ENCODE results near the gene SNX9.

The SNX9 gene

GRCh38 chr6:157884756-157885155 is 61.7 kb downstream of the SNX9 start:
- H3K27me3 ChIP-seq (ENCODE audit: insufficient read depth, low read length) = no peaks in the 10 kb centered on the region
- no peaks in the 10 kb centered on the region for H3K79me1 ChIP-seq (ENCODE audit: low read length)
- WGBS (ENCODE audit: extremely low coverage, insufficient coverage, insufficient read length) = no CpG with 5 or more reads among the region's 2 CpGs
- H2BK12ac ChIP-seq (ENCODE audit: low read length) = no peak overlapping the region
- H3K4me3 ChIP-seq (ENCODE audit: low read depth, low read length) = no peak overlapping the region
- no peak overlapping the region for H4K12ac ChIP-seq (ENCODE audit: low read depth, low read length)
- no peak overlapping the region for H2AK5ac ChIP-seq (ENCODE audit: low read length)
- H4K8ac ChIP-seq (ENCODE audit: low read depth, low read length) = no peak overlapping the region
- no peaks in the 10 kb centered on the region for H3K9me3 ChIP-seq (ENCODE audit: insufficient read depth, low read depth, low read length)
- no peak for DNase-seq
- H3K14ac ChIP-seq (ENCODE audit: low read length) = no peak overlapping the region
- H2BK120ac ChIP-seq (ENCODE audit: insufficient read depth, low read length, poor library complexity) = no peak overlapping the region
- H2BK5ac ChIP-seq (ENCODE audit: low read depth, low read length, poor library complexity) = no peak overlapping the region
- no peak overlapping the region for H3K4ac ChIP-seq (ENCODE audit: low read depth, low read length)
- peaks cover 0 to 2% of the 10 kb centered on the region in 2 experiments for H3K4me1 ChIP-seq (ENCODE audit: control insufficient read depth in 1 of 2, insufficient read depth in 2 of 2, low read length in 2 of 2)
- no peak overlapping the region for H3K4me2 ChIP-seq (ENCODE audit: low read length)
- H3K9ac ChIP-seq (ENCODE audit: low read length) = no peak overlapping the region
- no peak overlapping the region for H3K27ac ChIP-seq (ENCODE audit: low read depth, low read length)
- H3K79me2 ChIP-seq (ENCODE audit: control insufficient read depth, insufficient read depth, low read length, poor library complexity) = no peaks in the 10 kb centered on the region
- no peak overlapping the region for H3K23ac ChIP-seq (ENCODE audit: low read length)
- no peak overlapping the region for H4K91ac ChIP-seq (ENCODE audit: low read depth, low read length)
- peaks cover 9 to 16% of the 10 kb centered on the region in 2 experiments for H3K36me3 ChIP-seq (ENCODE audit: control insufficient read depth in 1 of 2, insufficient read depth in 2 of 2, low read length in 2 of 2)
- no peak overlapping the region for H3K18ac ChIP-seq (ENCODE audit: low read length)
- no peak overlapping the region for H2AFZ ChIP-seq (ENCODE audit: insufficient read depth, low read length, poor library complexity)

DNA sequence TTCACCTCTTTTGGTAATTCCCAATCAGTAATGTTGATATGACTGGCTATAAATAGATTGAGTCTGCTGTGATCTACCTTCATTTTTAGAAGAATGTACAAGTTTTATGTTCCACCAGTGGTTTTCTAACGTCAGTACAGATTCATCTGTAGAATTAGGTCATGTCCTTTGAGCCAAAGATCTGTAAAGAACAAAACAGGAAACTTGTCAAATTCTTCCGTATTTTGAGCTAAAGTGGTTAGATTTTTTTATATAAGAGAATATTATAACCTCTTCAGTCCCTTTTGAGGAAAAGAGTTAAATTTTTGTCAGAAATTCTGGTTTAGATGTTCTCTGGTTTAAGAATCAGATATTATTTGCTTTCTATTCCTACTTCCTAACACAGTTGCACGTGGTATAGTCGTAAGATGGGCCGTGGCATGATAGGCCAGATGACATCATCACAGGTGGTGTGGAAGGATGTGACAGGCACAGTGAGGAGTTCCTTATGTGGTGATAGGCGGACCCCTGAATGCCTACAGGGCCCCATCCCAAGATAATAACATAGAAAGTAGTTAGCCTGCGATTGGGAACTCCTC is 62.3 kb downstream of the SNX9 start:
- no CpG with 5 or more reads among the region's 7 CpGs for WGBS (ENCODE audit: extremely low coverage, insufficient coverage, insufficient read length)
- H4K12ac ChIP-seq (ENCODE audit: low read depth, low read length) = no peak overlapping the region
- H2BK5ac ChIP-seq (ENCODE audit: low read depth, low read length, poor library complexity) = no peak overlapping the region
- no peak overlapping the region for H3K4ac ChIP-seq (ENCODE audit: low read depth, low read length)
- H3K14ac ChIP-seq (ENCODE audit: low read length) = no peak overlapping the region
- H3K4me2 ChIP-seq (ENCODE audit: low read length) = no peak overlapping the region
- H3K27me3 ChIP-seq (ENCODE audit: insufficient read depth, low read length) = no peaks in the 10 kb centered on the region
- no peak overlapping the region for H4K8ac ChIP-seq (ENCODE audit: low read depth, low read length)
- no peak overlapping the region for H3K18ac ChIP-seq (ENCODE audit: low read length)
- peak overlapping the region; percentile 50 for H3K23ac ChIP-seq (ENCODE audit: low read length)
- no peak overlapping the region for H2AK5ac ChIP-seq (ENCODE audit: low read length)
- H2BK120ac ChIP-seq (ENCODE audit: insufficient read depth, low read length, poor library complexity) = no peak overlapping the region
- H3K27ac ChIP-seq (ENCODE audit: low read depth, low read length) = no peak overlapping the region
- no peak overlapping the region for H2AFZ ChIP-seq (ENCODE audit: insufficient read depth, low read length, poor library complexity)
- no peak overlapping the region for H3K9ac ChIP-seq (ENCODE audit: low read length)
- no peaks in the 10 kb centered on the region for H3K4me1 ChIP-seq (ENCODE audit: control insufficient read depth in 1 of 2, insufficient read depth in 2 of 2, low read length in 2 of 2)
- H2BK12ac ChIP-seq (ENCODE audit: low read length) = no peak overlapping the region
- H3K79me2 ChIP-seq (ENCODE audit: control insufficient read depth, insufficient read depth, low read length, poor library complexity) = no peaks in the 10 kb centered on the region
- H3K9me3 ChIP-seq (ENCODE audit: insufficient read depth, low read depth, low read length) = no peaks in the 10 kb centered on the region
- H3K4me3 ChIP-seq (ENCODE audit: low read depth, low read length) = no peak overlapping the region
- no peak for DNase-seq
- no peak overlapping the region for H4K91ac ChIP-seq (ENCODE audit: low read depth, low read length)
- H3K79me1 ChIP-seq (ENCODE audit: low read length) = no peaks in the 10 kb centered on the region
- H3K36me3 ChIP-seq (ENCODE audit: control insufficient read depth in 1 of 2, insufficient read depth in 2 of 2, low read length in 2 of 2) = peaks cover 9 to 16% of the 10 kb centered on the region in 2 experiments

DNA sequence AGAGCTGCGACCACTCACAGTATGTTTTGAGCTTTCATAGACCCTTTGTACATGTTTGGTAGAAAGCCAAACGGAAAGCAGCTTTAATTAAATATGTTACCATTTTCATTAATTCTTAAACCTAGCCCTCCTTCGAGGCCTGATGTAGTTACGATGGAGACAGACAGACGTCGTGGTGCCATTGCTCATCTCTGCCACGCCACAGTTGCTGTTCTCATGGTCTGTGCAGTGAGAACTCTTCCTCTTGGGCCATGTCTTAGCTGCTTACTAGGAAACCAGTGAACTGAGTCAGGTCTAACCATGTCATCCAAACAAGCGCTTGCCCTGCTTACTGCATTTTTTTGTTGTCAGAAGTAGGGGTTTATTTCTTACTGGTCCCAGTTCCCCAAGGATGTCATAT is 62.8 kb downstream of the SNX9 start:
- no peaks in the 10 kb centered on the region for H3K27me3 ChIP-seq (ENCODE audit: insufficient read depth, low read length)
- no peak overlapping the region for H2BK5ac ChIP-seq (ENCODE audit: low read depth, low read length, poor library complexity)
- H3K36me3 ChIP-seq (ENCODE audit: control insufficient read depth in 1 of 2, insufficient read depth in 2 of 2, low read length in 2 of 2) = peaks cover 9 to 16% of the 10 kb centered on the region in 2 experiments
- H2AK5ac ChIP-seq (ENCODE audit: low read length) = no peak overlapping the region
- H4K91ac ChIP-seq (ENCODE audit: low read depth, low read length) = no peak overlapping the region
- no peak overlapping the region for H3K18ac ChIP-seq (ENCODE audit: low read length)
- no peak overlapping the region for H2AFZ ChIP-seq (ENCODE audit: insufficient read depth, low read length, poor library complexity)
- H3K23ac ChIP-seq (ENCODE audit: low read length) = peak overlapping the region; percentile 50
- H3K27ac ChIP-seq (ENCODE audit: low read depth, low read length) = no peak overlapping the region
- WGBS (ENCODE audit: extremely low coverage, insufficient coverage, insufficient read length) = no CpG with 5 or more reads among the region's 8 CpGs
- no peak overlapping the region for H3K9ac ChIP-seq (ENCODE audit: low read length)
- H3K4me2 ChIP-seq (ENCODE audit: low read length) = no peak overlapping the region
- H2BK120ac ChIP-seq (ENCODE audit: insufficient read depth, low read length, poor library complexity) = no peak overlapping the region
- no peaks in the 10 kb centered on the region for H3K9me3 ChIP-seq (ENCODE audit: insufficient read depth, low read depth, low read length)
- H3K79me2 ChIP-seq (ENCODE audit: control insufficient read depth, insufficient read depth, low read length, poor library complexity) = no peaks in the 10 kb centered on the region
- no peaks in the 10 kb centered on the region for H3K79me1 ChIP-seq (ENCODE audit: low read length)
- H3K4me3 ChIP-seq (ENCODE audit: low read depth, low read length) = no peak overlapping the region
- H4K12ac ChIP-seq (ENCODE audit: low read depth, low read length) = no peak overlapping the region
- no peak overlapping the region for H2BK12ac ChIP-seq (ENCODE audit: low read length)
- H3K14ac ChIP-seq (ENCODE audit: low read length) = no peak overlapping the region
- DNase-seq = no peak
- H3K4me1 ChIP-seq (ENCODE audit: control insufficient read depth in 1 of 2, insufficient read depth in 2 of 2, low read length in 2 of 2) = no peaks in the 10 kb centered on the region
- H3K4ac ChIP-seq (ENCODE audit: low read depth, low read length) = no peak overlapping the region
- no peak overlapping the region for H4K8ac ChIP-seq (ENCODE audit: low read depth, low read length)

DNA sequence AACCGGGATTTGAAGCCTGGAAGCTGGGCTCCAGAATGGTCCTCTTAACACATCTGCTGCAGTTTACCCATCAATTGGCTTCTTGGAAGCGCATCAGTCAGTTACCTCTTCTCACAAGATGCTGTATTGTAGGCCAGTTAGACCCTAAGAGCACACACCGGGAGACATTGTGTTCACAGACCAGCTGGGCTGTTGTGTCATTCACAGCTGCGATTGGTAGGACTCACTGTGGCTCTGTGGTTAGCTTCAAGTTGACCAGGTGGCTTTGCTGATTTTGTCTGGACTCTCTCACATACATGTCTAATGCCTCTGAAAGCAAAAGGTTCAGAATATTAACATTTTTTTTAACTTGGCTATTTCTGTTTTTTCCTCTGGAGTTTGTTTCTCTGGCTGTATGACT is 64.8 kb downstream of the SNX9 start:
- Histone ChIP-seq H3K4ac (ENCODE audit: low read depth, low read length) (no peak overlapping the region), H3K4me2 (ENCODE audit: low read length) (no peak overlapping the region), H3K36me3 (ENCODE audit: control insufficient read depth in 1 of 2, insufficient read depth in 2 of 2, low read length in 2 of 2) (peaks cover 9 to 16% of the 10 kb centered on the region in 2 experiments), H3K27ac (ENCODE audit: low read depth, low read length) (no peak overlapping the region), H3K18ac (ENCODE audit: low read length) (no peak overlapping the region), H3K27me3 (ENCODE audit: insufficient read depth, low read length) (no peaks in the 10 kb centered on the region), H2BK12ac (ENCODE audit: low read length) (no peak overlapping the region), H4K8ac (ENCODE audit: low read depth, low read length) (no peak overlapping the region), H2AK5ac (ENCODE audit: low read length) (no peak overlapping the region), H2AFZ (ENCODE audit: insufficient read depth, low read length, poor library complexity) (no peak overlapping the region), H4K91ac (ENCODE audit: low read depth, low read length) (no peak overlapping the region), H2BK5ac (ENCODE audit: low read depth, low read length, poor library complexity) (no peak overlapping the region), H3K79me2 (ENCODE audit: control insufficient read depth, insufficient read depth, low read length, poor library complexity) (no peaks in the 10 kb centered on the region), H3K9me3 (ENCODE audit: insufficient read depth, low read depth, low read length) (no peaks in the 10 kb centered on the region), H4K12ac (ENCODE audit: low read depth, low read length) (no peak overlapping the region), H3K4me3 (ENCODE audit: low read depth, low read length) (no peak overlapping the region), H3K14ac (ENCODE audit: low read length) (no peak overlapping the region), H2BK120ac (ENCODE audit: insufficient read depth, low read length, poor library complexity) (no peak overlapping the region), H3K4me1 (ENCODE audit: control insufficient read depth in 1 of 2, insufficient read depth in 2 of 2, low read length in 2 of 2) (peaks cover 5 to 10% of the 10 kb centered on the region in 2 experiments), H3K23ac (ENCODE audit: low read length) (no peak overlapping the region), H3K79me1 (ENCODE audit: low read length) (no peaks in the 10 kb centered on the region), H3K9ac (ENCODE audit: low read length) (no peak overlapping the region)
- no CpG with 5 or more reads among the region's 4 CpGs for WGBS (ENCODE audit: extremely low coverage, insufficient coverage, insufficient read length)
- DNase-seq = no peak

Data from trophoblast cell (in vitro differentiated cells and primary cell).